GM19043 (cell line): ENCODE data around the gene SHKBP1.
"Not testable (repeated sequence)": the region's sequence is repeated elsewhere in the genome, so short reads cannot be mapped to it uniquely, and the experiment has no call there.

Source experiments
- ATAC-seq: cut with Tn5 transposase; IDR thresholded peaks from one replicate; pipeline ENCODE4 v1.9.1; 2021; ENCODE audit warnings: low read depth; ENCODE audit not compliant: unreplicated experiment

SHKBP1 gene, protein sequence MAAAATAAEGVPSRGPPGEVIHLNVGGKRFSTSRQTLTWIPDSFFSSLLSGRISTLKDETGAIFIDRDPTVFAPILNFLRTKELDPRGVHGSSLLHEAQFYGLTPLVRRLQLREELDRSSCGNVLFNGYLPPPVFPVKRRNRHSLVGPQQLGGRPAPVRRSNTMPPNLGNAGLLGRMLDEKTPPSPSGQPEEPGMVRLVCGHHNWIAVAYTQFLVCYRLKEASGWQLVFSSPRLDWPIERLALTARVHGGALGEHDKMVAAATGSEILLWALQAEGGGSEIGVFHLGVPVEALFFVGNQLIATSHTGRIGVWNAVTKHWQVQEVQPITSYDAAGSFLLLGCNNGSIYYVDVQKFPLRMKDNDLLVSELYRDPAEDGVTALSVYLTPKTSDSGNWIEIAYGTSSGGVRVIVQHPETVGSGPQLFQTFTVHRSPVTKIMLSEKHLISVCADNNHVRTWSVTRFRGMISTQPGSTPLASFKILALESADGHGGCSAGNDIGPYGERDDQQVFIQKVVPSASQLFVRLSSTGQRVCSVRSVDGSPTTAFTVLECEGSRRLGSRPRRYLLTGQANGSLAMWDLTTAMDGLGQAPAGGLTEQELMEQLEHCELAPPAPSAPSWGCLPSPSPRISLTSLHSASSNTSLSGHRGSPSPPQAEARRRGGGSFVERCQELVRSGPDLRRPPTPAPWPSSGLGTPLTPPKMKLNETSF

DNA sequence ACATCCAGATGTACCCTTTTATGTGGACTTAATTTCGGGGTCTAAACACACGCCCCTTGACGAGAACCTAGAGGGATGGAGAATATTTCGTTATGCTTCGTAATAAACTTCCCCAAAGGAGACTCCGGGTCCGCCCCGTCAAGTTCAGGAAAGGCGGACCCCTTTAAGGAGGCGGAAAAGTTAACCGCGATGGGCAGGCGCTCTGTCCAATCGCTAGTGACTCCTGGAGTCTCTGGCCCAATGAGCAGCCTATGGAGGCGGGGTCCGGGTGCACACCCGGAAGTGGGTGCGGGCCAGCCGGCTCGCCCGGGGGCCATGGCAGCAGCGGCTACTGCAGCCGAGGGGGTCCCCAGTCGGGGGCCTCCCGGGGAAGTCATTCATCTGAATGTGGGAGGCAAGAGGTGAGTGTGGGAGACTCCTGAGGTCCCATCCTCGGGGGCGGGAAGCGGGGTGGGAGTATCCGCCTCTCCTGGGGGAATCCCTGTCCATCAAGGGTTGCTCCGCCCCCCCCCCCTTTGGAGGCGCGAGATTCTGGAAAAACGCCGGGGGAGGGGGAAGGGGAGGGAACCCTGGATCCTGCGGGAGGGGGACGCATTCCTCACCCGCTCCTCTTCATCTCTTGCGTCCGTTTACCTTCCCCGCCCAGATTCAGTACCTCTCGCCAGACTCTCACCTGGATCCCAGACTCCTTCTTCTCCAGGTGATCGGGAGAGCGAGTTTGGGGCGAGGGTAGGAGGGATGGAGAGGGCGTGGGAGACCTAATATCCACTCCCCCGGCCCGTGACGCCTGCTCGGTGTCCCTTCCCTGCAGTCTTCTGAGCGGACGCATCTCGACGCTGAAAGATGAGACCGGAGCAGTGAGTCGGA lies at the start of gene SHKBP1:
TSS of gene SHKBP1 (plus strand) at position 289 of the 867 bp plus-strand sequence. CDS start at position 316, 27 bp downstream.
- ATAC-seq = peak; percentile 97

DNA sequence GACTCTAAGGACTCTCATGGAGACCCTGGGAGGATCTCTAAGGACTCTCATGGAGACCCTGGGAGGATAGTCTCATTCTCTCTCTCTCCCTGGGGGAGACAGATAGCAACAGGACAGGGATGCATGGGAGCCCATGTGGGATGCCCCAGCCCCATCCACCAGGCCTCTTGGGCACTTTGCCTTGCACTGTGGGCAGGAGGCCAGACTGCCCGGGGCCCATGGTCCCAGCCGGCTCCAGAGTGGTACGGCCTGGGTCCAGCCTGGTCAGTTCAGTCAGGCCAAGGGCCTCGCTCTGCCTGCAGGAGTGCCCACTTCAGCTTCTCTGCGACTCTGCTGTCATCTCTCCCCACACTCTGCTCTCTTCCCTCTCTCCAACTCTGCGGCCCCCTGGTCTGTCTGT lies 48.6 kb upstream of the SHKBP1 start:
- ATAC-seq = no peak

DNA sequence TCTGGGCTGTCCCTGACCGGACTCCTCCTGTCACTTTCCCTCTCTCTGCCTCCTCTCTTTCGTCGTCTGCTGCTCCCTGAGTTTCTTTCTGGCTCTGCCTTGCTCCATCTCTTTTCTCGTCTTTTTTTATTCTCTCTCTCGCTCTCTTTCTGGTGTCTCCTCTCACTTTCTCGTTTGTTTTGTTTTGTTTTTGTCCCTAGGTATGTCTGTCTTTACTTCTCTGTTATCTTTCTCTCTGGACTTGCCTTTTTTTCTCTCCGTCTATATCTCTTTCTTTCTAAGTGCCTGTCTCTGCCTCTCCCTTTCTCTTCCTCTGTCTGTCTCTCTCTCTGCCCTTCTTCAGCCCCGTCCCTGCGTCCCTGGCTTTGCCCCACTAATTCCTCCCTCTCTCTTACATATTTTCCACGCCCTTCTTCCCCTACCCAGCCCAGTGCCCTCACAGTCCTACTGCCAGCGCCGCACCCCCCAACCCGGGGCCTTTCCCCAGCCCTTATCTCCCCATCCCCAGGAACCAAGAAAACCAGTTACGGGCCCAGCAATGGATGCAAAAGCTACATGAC lies 48.1 kb upstream of the SHKBP1 start:
- no peak for ATAC-seq

DNA sequence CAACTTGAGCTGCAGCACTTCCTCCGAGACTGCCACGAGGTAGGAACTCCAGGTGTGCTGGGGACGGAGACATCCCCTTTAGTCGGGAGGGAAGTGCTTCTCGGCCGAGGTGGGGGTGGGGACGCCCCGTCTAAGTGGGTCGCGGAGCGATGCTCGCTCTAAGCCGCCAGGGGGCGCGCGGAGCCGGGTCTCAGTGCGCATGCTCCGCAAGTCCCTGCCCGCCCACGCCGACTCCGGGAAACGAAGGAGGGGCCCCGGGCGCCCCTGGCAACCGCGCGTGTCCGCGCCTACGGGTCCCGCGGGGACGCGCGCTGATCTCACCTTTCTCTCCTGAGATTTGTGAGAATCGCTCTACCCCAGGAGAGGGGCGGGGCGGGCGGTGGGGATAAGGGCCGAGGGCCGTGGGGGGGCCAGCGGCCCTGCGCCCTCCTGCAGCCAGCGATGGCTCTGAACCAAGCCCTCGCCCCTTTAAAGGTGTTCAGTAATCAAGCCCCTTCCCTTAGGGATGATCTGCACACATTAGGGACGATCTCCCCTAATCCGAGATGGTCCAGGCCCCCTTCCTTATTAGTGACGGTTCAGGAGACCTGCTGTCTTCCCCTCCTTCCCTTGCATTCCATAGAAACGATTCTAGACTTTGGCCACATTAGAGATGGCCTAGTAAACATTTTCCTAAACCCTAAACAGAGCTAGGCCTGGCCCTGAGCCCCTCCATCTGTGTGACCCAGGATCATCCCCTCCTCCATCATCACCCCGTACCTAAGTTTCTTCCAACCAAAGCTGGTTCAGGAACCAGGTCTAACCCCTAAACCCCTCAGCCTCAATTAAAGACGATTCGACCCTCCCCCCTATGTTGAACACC lies 47.3 kb upstream of the SHKBP1 start:
- ATAC-seq = no peak

DNA sequence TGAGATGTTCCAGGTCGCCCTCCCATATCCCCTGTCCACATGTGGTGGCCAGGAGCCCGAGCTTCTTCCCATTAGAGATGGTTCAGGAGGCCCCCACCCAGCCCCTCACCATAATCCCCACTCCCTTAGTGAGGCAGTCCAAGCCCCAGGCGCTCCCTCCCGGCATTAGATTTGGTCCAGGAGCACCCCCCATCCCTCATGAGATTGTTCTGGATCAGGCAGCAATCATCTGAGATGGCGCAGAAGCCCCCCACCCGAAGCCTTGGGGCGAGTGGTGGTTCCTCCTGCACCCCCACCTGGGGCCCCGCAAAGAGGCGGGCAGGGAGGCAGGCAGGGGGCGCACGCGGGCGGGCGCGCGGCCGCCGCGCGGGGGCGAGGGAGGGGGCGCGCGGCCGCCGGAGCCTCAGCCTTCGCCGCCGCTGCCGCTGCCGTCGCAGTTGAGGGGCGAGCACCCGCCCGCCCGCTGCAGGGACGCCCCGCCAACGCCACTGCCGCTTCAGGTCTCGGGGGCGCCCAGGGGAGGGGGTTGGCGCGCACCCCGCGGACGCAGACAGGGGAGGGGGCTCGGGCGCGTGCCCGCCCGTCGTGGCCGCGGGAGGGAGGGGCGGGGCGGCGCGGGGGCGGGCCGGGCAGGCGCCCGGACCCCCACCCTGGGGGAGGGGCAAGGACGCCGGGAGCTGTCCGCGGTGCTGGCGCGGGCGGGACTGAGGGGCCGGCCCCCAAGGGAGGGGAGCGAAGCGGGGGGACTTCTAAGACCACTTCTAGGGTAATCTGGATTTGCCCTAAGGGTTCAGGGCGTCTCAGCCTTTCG lies 46.4 kb upstream of the SHKBP1 start:
- ATAC-seq = no peak

DNA sequence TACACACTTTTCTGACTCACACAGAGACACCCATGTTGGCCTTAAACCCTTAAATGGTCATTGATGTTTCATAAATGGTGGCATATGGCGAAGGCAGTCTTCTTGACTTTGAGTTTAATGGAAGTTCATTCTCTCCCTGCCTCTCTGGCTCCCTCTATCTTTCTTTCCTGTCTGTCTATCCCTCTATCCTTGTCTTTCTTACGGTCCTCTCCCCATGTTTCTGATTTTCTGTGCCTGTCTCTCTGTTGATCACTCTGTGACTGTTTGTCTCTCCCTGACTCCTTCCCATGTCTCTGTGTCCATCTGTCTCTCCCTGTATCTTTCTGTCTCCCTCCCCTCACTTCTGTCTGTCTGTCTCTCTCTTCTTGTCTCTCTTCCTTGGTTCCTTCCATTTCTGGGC lies 43.2 kb upstream of the SHKBP1 start:
- ATAC-seq = no peak

DNA sequence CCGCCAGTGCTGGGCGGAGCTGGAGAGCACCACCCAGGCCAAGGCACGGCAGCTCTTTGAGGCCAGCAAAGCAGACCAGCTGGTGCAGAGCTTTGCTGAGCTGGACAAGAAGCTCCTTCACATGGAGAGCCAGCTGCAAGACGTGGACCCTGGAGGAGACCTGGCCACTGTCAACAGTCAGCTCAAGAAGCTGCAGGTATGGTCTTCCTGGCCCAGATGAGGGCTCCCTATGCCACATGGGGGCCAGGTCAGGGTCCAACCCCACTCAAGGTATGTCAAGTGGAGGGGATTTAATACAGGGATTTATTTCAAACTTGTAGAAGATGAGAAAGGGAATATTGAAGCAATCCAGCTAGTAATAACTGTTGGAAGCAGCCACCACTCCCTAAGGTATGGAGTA lies 42.5 kb upstream of the SHKBP1 start:
- ATAC-seq = no peak

DNA sequence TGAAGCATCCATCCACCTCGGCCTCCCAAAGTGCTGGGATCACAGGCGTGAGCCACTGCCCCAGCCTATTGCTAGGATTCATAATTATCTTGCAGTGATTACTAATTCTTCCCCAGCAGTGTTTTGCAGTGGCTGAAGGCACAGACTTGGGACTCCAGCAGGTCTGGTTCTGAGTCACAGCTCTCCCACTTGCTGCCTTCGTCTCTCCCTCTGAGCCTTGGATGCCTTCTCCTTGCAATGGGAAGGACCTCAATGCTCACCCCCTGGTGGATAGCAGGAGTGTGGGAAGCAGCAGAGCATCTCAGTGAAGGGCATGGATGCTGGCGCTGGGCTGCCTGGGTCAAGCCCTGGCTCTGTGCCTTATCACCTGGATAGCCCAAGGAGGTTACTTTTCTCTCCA lies 37.6 kb upstream of the SHKBP1 start:
- no peak for ATAC-seq

DNA sequence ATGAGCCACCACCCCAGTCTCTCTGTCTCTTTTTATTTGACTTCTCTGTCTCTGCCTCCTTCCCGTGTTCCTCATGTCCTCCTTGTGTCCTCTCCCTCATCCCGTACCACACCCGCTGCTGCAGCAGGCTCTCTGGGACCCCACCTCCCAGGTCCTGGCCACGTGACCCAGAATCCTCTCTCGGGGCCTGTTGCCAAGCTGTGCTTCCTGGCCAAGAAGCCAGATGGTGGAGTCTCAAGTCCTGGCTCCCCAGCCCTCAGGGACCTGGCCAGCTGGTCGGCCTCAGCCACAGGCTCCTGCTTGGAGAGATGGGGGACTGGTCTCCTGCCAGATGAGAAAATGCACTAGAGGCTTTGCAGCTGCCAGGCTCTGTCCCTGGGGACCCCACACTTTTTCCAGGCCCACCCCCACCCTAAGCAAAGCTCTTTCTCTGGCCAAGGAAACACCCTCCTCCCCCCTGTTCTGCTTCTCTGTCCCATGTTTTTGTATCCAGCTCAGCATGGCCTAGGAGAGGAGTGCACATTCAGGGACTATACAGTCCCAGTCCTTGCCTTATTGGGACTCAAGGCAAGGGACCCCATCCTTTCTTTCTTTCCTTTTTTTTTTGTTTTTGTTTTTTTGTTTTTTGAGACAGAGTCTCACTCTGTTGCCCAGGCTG lies 34.3 kb upstream of the SHKBP1 start:
- ATAC-seq = no peak

DNA sequence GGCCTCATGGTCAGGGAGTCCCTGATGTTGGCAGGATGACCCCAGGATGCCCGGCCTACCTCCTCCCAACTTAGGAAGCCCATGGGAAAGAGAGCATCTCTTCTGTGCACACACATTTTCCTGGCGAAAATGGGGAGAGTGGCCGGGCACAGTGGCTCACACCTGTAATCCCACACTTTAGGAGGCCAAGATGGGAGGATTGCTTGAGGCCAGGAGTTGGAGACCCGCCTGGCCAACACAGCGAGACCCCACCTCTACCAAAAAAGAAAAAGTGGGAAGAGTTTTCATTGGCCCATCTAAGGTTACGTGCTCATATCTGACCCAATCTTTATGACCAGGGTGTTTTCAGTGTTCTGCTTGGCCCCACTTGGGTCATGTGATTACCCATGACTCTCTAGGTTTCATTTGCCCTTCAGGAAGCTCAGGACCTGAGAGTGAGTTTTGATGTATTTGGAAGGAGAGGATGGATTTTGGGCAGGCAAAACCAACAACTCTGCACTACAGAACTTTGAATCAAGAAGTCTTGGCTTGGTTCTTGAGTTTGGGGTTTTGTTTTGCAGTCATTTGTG lies 33.6 kb upstream of the SHKBP1 start:
- ATAC-seq = no peak

DNA sequence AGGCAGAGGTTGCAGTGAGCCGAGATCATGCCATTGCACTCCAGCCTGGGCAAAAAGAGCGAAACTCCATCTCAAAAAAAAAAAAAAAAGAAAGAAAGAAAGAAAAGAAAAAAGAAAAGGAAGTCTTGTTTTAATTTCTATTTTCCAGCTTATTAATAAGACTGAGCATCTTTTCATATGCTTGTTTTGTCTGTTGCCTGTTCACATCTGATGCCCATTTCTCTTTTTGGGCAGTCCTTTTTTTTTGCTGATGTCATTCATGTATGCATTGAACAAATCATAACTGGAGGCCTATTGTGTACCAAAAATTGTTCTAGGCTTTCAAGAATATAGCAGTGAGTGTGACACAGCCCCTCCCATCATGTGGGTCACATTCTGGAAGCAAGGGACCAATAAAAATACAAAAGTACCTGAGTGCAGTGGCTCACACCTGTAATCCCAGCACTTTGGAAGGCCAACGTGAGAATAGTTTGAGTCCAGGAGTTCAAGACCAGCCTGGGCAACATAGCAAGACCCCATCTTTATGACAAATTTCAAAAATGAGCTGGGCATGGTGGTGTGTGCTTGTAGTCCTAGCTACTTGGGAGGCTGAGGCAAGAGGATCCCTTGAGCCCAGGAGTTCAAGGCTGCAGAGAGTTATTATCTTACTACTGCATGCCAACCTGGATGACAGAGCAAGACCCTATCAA lies 30.4 kb upstream of the SHKBP1 start:
- ATAC-seq = not testable (repeated sequence)

DNA sequence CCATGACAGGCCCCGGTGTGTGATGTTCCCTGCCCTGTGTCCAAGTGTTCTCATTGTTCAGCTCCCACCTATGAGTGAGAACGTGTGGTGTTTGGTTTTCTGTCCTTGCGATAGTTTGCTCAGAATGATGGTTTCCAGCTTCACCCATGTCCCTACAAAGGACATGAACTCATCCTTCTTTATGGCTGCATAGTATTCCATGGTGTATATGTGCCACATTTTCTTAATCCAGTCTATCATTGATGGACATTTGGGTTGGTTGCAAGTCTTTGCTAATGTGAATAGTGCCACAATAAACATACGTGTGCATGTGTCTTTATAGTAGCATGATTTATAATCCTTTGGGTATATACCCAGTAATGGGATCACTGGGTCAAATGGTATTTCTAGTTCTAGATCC lies 29.5 kb upstream of the SHKBP1 start:
- not testable (repeated sequence) for ATAC-seq

DNA sequence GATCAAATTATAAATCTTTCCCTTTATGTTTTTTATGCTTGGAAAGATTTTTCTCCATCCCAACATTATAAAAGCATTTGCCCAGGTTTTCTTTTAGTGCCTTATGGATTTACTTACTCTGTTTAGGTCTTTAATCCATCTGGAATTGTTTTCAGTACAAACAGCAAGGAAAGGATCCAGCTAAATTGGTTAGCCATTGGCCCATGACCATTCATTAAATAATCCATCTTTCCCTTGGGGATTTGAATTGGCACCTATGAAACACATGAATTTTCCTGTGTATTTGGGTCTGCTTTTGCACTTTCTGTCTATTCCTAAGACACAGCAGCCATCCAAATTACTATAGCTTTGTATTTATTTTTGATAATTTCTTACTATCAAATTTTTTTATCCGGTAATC lies 28.8 kb upstream of the SHKBP1 start:
- no peak for ATAC-seq

DNA sequence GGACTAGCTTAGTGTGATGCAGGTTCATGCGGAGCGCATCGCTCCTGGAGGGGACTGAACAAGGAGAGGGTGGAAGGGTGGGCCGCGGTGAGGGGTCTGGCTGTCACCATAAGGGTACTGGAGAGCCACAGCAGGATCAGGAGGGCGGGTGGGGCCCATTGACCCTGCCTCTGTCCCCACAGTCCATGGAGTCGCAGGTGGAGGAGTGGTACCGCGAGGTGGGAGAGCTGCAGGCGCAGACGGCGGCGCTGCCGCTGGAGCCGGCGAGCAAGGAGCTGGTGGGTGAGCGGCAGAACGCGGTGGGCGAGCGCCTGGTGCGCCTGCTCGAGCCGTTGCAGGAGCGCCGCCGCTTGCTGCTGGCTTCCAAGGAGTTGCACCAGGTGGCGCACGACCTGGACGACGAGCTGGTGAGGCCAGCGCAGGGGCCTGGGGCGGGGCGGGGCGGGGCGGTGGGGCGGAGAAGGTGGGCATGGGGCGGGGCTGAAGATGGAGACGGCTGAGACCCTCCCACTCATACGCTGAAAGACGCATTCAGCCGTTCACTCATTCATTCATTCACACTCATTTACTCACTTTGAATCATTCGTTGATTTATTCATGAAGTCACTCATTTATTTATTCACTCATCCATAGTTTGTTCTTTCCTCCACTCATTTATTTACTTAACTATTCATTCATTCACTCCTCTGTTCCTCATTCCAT lies 27.5 kb upstream of the SHKBP1 start:
- no peak for ATAC-seq

DNA sequence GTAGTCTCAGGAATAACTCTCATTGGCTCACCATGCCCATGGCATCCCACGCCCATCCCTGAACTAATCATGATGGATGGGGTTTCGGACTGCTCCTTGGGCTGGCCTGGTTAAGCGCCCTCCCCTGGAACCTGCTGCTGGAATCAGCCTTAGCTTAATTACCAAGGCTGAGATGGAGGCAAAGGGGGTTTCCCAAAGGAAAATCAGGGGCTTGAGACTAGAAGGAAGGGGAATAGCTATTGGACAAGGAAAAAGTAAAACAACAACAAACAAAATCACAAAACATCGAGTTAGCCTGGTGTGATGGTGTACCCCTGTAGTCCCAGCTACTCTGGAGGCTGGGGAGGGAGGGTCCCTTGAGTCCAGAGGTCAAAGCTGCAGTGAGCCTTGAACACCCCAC lies 25.7 kb upstream of the SHKBP1 start:
- ATAC-seq = no peak

DNA sequence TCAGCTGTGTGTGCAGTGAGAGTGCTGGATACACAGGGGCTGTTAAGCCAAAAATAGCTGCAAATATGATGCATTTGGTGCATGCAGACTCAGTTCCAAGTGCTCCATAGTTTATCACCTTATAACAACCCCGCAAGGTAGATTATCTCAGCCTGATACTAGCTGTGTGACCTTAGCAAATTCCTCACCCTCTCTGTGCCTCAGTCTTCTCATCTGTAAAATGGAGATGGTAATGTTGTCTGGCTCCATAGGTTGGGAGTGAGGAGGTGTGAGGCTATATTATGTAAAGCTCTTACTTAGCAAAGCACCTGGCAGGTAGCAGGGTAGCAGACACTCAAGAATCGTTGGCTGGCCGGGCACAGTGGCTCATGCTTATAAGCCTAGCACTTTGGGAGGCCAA lies 23.8 kb upstream of the SHKBP1 start:
- ATAC-seq = no peak
